Skeletal muscle satellite cell (primary cell): ENCODE results near the gene BTBD2.
"Not testable (repeated sequence)": the region's sequence is repeated elsewhere in the genome, so short reads cannot be mapped to it uniquely, and the experiment has no call there.

Experiments used
- H3K27me3 ChIP-seq: 2 replicates; pipeline ENCODE4 v1.7.0; 2013; ENCODE audit warnings: low read length; ENCODE audit not compliant: control insufficient read depth, insufficient read depth
- H3K36me3 ChIP-seq: 2 replicates; pipeline ENCODE4 v1.7.0; 2013; ENCODE audit warnings: mild to moderate bottlenecking, control low read depth, low read length; ENCODE audit not compliant: insufficient read depth
- H3K4me1 ChIP-seq: 2 replicates; pipeline ENCODE4 v1.7.0; 2013; ENCODE audit warnings: low read length; ENCODE audit not compliant: control insufficient read depth, insufficient read depth
- H3K4me2 ChIP-seq: 2 replicates; pipeline ENCODE4 v1.7.0; 2013; ENCODE audit warnings: mild to moderate bottlenecking, low read length
- H3K4me3 ChIP-seq: 2 replicates; pipeline ENCODE4 v1.7.0; 2013; ENCODE audit warnings: low read length
- H3K9ac ChIP-seq: 2 replicates; pipeline ENCODE4 v1.7.0; 2013; ENCODE audit warnings: mild to moderate bottlenecking, low read depth, low read length, moderate library complexity
- H3K9me3 ChIP-seq: replicated peaks from 2 replicates; pipeline ENCODE4 v1.7.0; 2013; ENCODE audit warnings: mild to moderate bottlenecking, control low read depth, low read length

The BTBD2 gene

GRCh38 chr19:1997353-1998233 is 17.9 kb downstream of the BTBD2 start:
- no peaks in the 10 kb centered on the region for H3K4me1 ChIP-seq
- H3K27me3 ChIP-seq, result no peaks in the 10 kb centered on the region
- no peak overlapping the region for H3K9ac ChIP-seq
- peaks cover 34% of the 10 kb centered on the region for H3K36me3 ChIP-seq
- H3K9me3 ChIP-seq, result no peaks in the 10 kb centered on the region
- H3K4me3 ChIP-seq, result no peak overlapping the region
- H3K4me2 ChIP-seq, result no peak overlapping the region

- Histone ChIP-seq H3K27me3 (no peaks in the 10 kb centered on the region), H3K9me3 (no peaks in the 10 kb centered on the region), H3K4me3 (no peak overlapping the region), H3K9ac (no peak overlapping the region), H3K4me1 (no peaks in the 10 kb centered on the region), H3K4me2 (no peak overlapping the region), H3K36me3 (peaks cover 41% of the 10 kb centered on the region)
Observed at GRCh38 chr19:1992759-1993260, 22.7 kb downstream of the BTBD2 start.

GRCh38 chr19:1991018-1991913 is 24.2 kb downstream of the BTBD2 start:
- Histone ChIP-seq H3K9me3 (no peaks in the 10 kb centered on the region), H3K9ac (no peak overlapping the region), H3K27me3 (no peaks in the 10 kb centered on the region), H3K36me3 (peaks cover 45% of the 10 kb centered on the region), H3K4me1 (no peaks in the 10 kb centered on the region), H3K4me3 (no peak overlapping the region), H3K4me2 (no peak overlapping the region)

- Histone ChIP-seq H3K9ac (no peak overlapping the region), H3K36me3 (peaks cover 47% of the 10 kb centered on the region), H3K27me3 (no peaks in the 10 kb centered on the region), H3K4me2 (no peak overlapping the region), H3K4me1 (no peaks in the 10 kb centered on the region), H3K4me3 (no peak overlapping the region), H3K9me3 (no peaks in the 10 kb centered on the region)
Observed at GRCh38 chr19:1990230-1991017, 25.1 kb downstream of the BTBD2 start.

- H3K4me1 ChIP-seq, result no peaks in the 10 kb centered on the region
- H3K9ac ChIP-seq, result no peak overlapping the region
- H3K27me3 ChIP-seq, result no peaks in the 10 kb centered on the region
- no peak overlapping the region for H3K4me2 ChIP-seq
- H3K4me3 ChIP-seq, result no peak overlapping the region
- H3K36me3 ChIP-seq, result peaks cover 52% of the 10 kb centered on the region
- H3K9me3 ChIP-seq, result no peaks in the 10 kb centered on the region
Observed at GRCh38 chr19:1989513-1990229, 25.8 kb downstream of the BTBD2 start.

GRCh38 chr19:1988464-1988863 is 27.1 kb downstream of the BTBD2 start:
- peaks cover 52% of the 10 kb centered on the region for H3K36me3 ChIP-seq
- not testable (repeated sequence) for H3K9ac ChIP-seq, H3K9me3 ChIP-seq, H3K4me3 ChIP-seq, H3K4me1 ChIP-seq, H3K4me2 ChIP-seq, H3K27me3 ChIP-seq

GRCh38 chr19:1987197-1988187 is 28.0 kb downstream of the BTBD2 start:
- peaks cover 47% of the 10 kb centered on the region for H3K36me3 ChIP-seq
- H3K4me1 ChIP-seq, result no peaks in the 10 kb centered on the region
- no peak overlapping the region for H3K4me3 ChIP-seq
- no peaks in the 10 kb centered on the region for H3K27me3 ChIP-seq
- H3K9me3 ChIP-seq, result no peaks in the 10 kb centered on the region
- no peak overlapping the region for H3K9ac ChIP-seq
- H3K4me2 ChIP-seq, result no peak overlapping the region

- H3K4me1 ChIP-seq, result no peaks in the 10 kb centered on the region
- H3K4me3 ChIP-seq, result no peak overlapping the region
- H3K9ac ChIP-seq, result no peak overlapping the region
- peaks cover 54% of the 10 kb centered on the region for H3K36me3 ChIP-seq
- H3K9me3 ChIP-seq, result no peaks in the 10 kb centered on the region
- H3K27me3 ChIP-seq, result no peaks in the 10 kb centered on the region
- no peak overlapping the region for H3K4me2 ChIP-seq
Observed at GRCh38 chr19:1986357-1987162, 29.0 kb downstream of the BTBD2 start.

GRCh38 chr19:1985588-1986356 is 29.7 kb downstream of the BTBD2 start:
- peaks cover 55% of the 10 kb centered on the region for H3K36me3 ChIP-seq
- H3K4me3 ChIP-seq, result no peak overlapping the region

More at GRCh38 chr19:1985588-1986356, 29.7 kb downstream of the BTBD2 start:
- no peaks in the 10 kb centered on the region for H3K9me3 ChIP-seq
- no peak overlapping the region for H3K4me2 ChIP-seq
- H3K27me3 ChIP-seq, result no peaks in the 10 kb centered on the region
- H3K4me1 ChIP-seq, result no peaks in the 10 kb centered on the region
- no peak overlapping the region for H3K9ac ChIP-seq
